Stimulated activated CD8-positive, alpha-beta memory T cell treated with anti-CD3 and anti-CD28 coated beads, Interleukin-4, amount 100 ng/mL, for 24 hours (primary cell): ENCODE measurements around the gene CD300A.

Experiments used
- DNase-seq: peaks from one replicate; pipeline ENCODE4 v3.0.0-alpha.2; 2020; ENCODE audit warnings: low read depth

Gene CD300A

GRCh38 chr17:74520790-74521480 lies 54.5 kb downstream of the CD300A start:
- DNase-seq: no peak

GRCh38 chr17:74521701-74522201 lies 55.3 kb downstream of the CD300A start:
- no peak for DNase-seq

GRCh38 chr17:74522381-74523105 lies 56.1 kb downstream of the CD300A start:
- DNase-seq: no peak

- DNase-seq: no peak
Measured at GRCh38 chr17:74523308-74523707, 56.9 kb downstream of the CD300A start.

GRCh38 chr17:74524653-74525464 lies 58.4 kb downstream of the CD300A start:
- no peak for DNase-seq

GRCh38 chr17:74525465-74525725 lies 59.0 kb downstream of the CD300A start:
- DNase-seq: no peak

GRCh38 chr17:74525781-74526288 lies 59.4 kb downstream of the CD300A start:
- no peak for DNase-seq

- no peak for DNase-seq
Measured at GRCh38 chr17:74526681-74527080, 60.2 kb downstream of the CD300A start.

- no peak for DNase-seq
Measured at GRCh38 chr17:74527081-74527480, 60.6 kb downstream of the CD300A start.

GRCh38 chr17:74527756-74528155 lies 61.3 kb downstream of the CD300A start:
- DNase-seq: no peak

- no peak for DNase-seq
Measured at GRCh38 chr17:74528491-74529199, 62.2 kb downstream of the CD300A start.

- DNase-seq: no peak
Measured at GRCh38 chr17:74529243-74529642, 62.8 kb downstream of the CD300A start.

- no peak for DNase-seq
Measured at GRCh38 chr17:74530831-74531150, 64.4 kb downstream of the CD300A start.

- no peak for DNase-seq
Measured at GRCh38 chr17:74531231-74531761, 64.9 kb downstream of the CD300A start, which contains the start of gene CD300LB. TSS of gene CD300LB (minus strand) at chr17:74531475. CDS start at chr17:74531350, 125 bp downstream.

GRCh38 chr17:74532115-74532514 lies 65.7 kb downstream of the CD300A start:
- no peak for DNase-seq
